ENCODE measurements around the gene ZKSCAN1.

DNA sequence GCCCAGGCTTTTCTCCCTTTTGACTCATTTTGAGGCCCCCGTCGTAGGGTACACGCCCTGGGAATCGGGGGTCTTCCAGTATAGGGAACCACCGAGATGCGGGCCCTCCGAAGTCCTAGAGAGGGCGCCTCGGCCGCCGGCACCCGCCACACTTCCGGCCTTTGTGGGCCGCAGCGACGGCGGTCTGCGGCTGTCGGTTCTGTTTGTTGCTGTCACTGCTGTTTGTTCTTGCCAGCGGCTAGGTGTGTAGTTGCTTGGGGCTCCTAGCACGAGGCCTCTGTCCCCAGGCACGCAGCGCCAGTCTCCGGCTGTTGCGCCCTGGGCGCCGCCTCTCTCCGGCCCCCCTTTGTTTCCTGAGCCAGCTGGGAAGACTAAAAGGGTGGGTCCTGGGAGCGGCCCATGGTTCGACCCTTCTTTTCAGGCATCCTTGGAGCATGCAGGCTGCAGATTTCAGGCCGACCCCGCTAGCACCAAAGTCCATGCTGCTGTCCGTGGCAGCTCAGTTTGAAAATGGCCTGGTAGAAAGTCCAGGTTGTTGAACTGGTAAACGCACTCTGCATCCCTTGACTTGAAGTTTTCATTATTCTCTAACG is 17.8 kb upstream of the ZKSCAN1 start:
- TF ChIP-seq RAD21 (IDR thresholded peaks at IDR 0.05; ENCODE audit: low read depth) (no peak), NFIC (IDR thresholded peaks at IDR 0.05) (no peak), CEBPB (IDR thresholded peaks at IDR 0.05) (no peak), TAF1 (IDR thresholded peaks at IDR 0.05; ENCODE audit: low read depth) (no peak), ZBTB7A (IDR thresholded peaks at IDR 0.05; ENCODE audit: low read depth) (no peak), FOXM1 (IDR thresholded peaks at IDR 0.05; ENCODE audit: borderline replicate concordance, low read depth) (no peak), YY1 (IDR thresholded peaks at IDR 0.05; ENCODE audit: low read depth) (no peak), EP300 (IDR thresholded peaks at IDR 0.05; ENCODE audit: borderline replicate concordance) (no peak), TCF12 (IDR thresholded peaks at IDR 0.05; ENCODE audit: low read depth) (no peak)
- TF ChIP-seq, protein P1, sequence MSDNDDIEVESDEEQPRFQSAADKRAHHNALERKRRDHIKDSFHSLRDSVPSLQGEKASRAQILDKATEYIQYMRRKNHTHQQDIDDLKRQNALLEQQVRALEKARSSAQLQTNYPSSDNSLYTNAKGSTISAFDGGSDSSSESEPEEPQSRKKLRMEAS (IDR thresholded peaks at IDR 0.05) = no peak

All from Ishikawa (cell line).